GM10266 (cell line): Measurements from ENCODE around the gene BACE2.

Experiments
- DNase-seq: peaks from one replicate; pipeline ENCODE4 v3.0.0; 2012; ENCODE audit errors: extremely low spot score
- TF ChIP-seq, protein P1 (sequence below): IDR thresholded peaks from 2 replicates; pipeline ENCODE4 v1.5.1; 2012; ENCODE audit warnings: mild to moderate bottlenecking, low read depth; ENCODE audit not compliant: control insufficient read depth, insufficient read depth; ENCODE audit errors: missing control alignments

Gene BACE2

DNA sequence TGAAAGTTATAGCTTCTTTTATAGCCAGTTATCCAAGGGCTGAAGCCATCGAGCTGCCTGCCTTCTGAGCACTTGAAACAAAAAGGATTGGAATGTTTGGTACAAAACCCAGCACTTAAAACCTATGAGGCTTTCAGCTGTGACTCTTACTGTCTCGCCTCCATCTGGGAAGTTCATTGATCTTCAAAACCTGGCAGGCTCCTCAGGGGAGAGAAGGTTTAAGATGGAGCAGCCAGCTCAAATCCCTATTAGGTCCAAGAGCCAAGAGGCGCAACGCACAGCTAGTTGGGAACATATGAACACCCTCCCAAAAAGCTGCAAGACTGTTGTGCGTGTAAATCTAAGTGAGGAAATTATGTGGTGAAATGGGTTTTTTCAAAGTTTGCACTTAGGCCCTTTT is 33.4 kb downstream of the BACE2 start:
- TF ChIP-seq, protein P1, sequence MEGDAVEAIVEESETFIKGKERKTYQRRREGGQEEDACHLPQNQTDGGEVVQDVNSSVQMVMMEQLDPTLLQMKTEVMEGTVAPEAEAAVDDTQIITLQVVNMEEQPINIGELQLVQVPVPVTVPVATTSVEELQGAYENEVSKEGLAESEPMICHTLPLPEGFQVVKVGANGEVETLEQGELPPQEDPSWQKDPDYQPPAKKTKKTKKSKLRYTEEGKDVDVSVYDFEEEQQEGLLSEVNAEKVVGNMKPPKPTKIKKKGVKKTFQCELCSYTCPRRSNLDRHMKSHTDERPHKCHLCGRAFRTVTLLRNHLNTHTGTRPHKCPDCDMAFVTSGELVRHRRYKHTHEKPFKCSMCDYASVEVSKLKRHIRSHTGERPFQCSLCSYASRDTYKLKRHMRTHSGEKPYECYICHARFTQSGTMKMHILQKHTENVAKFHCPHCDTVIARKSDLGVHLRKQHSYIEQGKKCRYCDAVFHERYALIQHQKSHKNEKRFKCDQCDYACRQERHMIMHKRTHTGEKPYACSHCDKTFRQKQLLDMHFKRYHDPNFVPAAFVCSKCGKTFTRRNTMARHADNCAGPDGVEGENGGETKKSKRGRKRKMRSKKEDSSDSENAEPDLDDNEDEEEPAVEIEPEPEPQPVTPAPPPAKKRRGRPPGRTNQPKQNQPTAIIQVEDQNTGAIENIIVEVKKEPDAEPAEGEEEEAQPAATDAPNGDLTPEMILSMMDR: no peak
- no peak for DNase-seq

GRCh38 chr21:41204736-41205135 is 36.8 kb downstream of the BACE2 start:
- TF ChIP-seq, protein P1: no peak
- no peak for DNase-seq

- TF ChIP-seq, protein P1: no peak
- DNase-seq: no peak
These were observed 39.7 kb downstream of the BACE2 start for GRCh38 chr21:41207401-41208375.

- TF ChIP-seq, protein P1: no peak
These were observed 40.4 kb downstream of the BACE2 start for GRCh38 chr21:41208376-41208763.

DNA sequence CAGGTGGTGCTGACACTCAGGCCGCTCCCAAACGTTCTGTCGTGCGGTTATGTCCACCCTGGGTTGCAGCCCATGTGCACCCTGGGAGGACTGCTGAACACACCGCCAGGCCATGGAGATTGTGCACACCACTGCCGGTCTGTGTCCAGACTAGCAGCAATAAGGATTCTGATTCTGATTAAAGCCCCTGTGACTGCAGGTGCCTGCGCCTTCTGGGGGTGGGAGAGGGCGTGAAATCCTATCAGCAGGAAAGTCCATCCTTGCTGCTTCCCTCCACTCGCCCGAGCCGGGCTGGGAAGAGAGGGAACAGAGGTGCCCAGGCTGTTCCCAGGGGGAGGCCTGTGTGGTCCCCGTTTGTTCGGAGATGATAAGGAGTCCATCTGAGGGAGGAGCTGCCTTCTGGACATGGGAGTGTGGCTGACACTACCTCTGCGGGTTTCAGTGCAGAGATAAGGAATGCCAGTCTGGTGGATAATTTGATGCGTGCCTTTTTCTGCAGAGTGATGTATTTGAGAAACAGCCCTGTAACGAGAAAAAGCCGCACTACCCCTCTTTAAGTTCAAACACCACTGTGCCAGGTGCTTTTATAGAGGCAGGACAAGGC is 41.2 kb downstream of the BACE2 start:
- TF ChIP-seq, protein P1: no peak

More at GRCh38 chr21:41208376-41208763, 40.4 kb downstream of the BACE2 start:
- DNase-seq: no peak

GRCh38 chr21:41210426-41211059 is 42.6 kb downstream of the BACE2 start:
- TF ChIP-seq, protein P1: no peak
- DNase-seq: no peak

More for the DNA sequence above, 41.2 kb downstream of the BACE2 start:
- no peak for DNase-seq
